ENCODE data around the gene MOB3B.

The MOB3B gene

DNA sequence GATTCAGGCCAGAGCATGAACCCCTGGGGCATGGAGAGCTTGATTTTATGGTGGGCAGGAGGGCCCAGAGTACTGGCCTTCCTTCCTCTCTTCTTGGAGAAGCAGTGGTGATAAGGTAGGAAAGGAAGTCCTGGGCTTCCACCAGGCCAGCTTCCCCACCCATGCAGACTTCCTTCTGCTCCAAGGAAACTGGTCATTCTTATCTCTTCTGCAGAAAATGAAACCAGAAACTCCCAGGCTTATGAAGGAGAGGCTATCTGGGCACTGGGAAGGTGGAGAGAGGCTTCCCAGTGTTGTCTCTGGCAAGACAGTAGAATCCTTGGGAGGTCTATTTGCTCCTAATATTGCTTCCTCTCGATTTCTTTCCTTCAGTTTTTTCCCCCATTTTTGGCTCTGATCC is 122.1 kb downstream of the MOB3B start:
- peak; percentile 36 for ATAC-seq
- TF ChIP-seq, protein P1, sequence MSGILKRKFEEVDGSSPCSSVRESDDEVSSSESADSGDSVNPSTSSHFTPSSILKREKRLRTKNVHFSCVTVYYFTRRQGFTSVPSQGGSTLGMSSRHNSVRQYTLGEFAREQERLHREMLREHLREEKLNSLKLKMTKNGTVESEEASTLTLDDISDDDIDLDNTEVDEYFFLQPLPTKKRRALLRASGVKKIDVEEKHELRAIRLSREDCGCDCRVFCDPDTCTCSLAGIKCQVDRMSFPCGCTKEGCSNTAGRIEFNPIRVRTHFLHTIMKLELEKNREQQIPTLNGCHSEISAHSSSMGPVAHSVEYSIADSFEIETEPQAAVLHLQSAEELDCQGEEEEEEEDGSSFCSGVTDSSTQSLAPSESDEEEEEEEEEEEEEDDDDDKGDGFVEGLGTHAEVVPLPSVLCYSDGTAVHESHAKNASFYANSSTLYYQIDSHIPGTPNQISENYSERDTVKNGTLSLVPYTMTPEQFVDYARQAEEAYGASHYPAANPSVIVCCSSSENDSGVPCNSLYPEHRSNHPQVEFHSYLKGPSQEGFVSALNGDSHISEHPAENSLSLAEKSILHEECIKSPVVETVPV (CRISPR knock-in tag; IDR thresholded peaks at IDR 0.05), result no peak
- TF ChIP-seq TOX (CRISPR knock-in tag; IDR thresholded peaks at IDR 0.05; ENCODE audit: borderline replicate concordance) (no peak), ISL1 (CRISPR knock-in tag; IDR thresholded peaks at IDR 0.05) (no peak), CREB5 (CRISPR knock-in tag; IDR thresholded peaks at IDR 0.05; ENCODE audit: low read depth) (no peak), TCF4 (CRISPR knock-in tag; IDR thresholded peaks at IDR 0.05; ENCODE audit: borderline replicate concordance) (no peak), ZFP30 (CRISPR knock-in tag; IDR thresholded peaks at IDR 0.05) (no peak), POU6F1 (CRISPR knock-in tag; IDR thresholded peaks at IDR 0.05; ENCODE audit: borderline replicate concordance, low read depth) (no peak), ARNTL (CRISPR knock-in tag; IDR thresholded peaks at IDR 0.05; ENCODE audit: borderline replicate concordance, low read depth) (no peak), RARB (CRISPR knock-in tag; IDR thresholded peaks at IDR 0.05) (no peak), PPARA (CRISPR knock-in tag; IDR thresholded peaks at IDR 0.05; ENCODE audit: borderline replicate concordance) (no peak), CSDC2 (CRISPR knock-in tag; IDR thresholded peaks at IDR 0.05) (no peak), ZFP3 (CRISPR knock-in tag; IDR thresholded peaks at IDR 0.05) (no peak), SNAI2 (CRISPR knock-in tag; IDR thresholded peaks at IDR 0.05) (no peak), BACH2 (CRISPR knock-in tag; IDR thresholded peaks at IDR 0.05; ENCODE audit: borderline replicate concordance) (no peak), OSR1 (CRISPR knock-in tag; IDR thresholded peaks at IDR 0.05) (no peak), ZC3H10 (CRISPR knock-in tag; IDR thresholded peaks at IDR 0.05) (no peak), ESRRG (CRISPR knock-in tag; IDR thresholded peaks at IDR 0.05) (no peak)
- TF ChIP-seq, protein P2, sequence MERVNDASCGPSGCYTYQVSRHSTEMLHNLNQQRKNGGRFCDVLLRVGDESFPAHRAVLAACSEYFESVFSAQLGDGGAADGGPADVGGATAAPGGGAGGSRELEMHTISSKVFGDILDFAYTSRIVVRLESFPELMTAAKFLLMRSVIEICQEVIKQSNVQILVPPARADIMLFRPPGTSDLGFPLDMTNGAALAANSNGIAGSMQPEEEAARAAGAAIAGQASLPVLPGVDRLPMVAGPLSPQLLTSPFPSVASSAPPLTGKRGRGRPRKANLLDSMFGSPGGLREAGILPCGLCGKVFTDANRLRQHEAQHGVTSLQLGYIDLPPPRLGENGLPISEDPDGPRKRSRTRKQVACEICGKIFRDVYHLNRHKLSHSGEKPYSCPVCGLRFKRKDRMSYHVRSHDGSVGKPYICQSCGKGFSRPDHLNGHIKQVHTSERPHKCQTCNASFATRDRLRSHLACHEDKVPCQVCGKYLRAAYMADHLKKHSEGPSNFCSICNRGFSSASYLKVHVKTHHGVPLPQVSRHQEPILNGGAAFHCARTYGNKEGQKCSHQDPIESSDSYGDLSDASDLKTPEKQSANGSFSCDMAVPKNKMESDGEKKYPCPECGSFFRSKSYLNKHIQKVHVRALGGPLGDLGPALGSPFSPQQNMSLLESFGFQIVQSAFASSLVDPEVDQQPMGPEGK (CRISPR knock-in tag; IDR thresholded peaks at IDR 0.05; ENCODE audit: borderline replicate concordance), result no peak

DNA sequence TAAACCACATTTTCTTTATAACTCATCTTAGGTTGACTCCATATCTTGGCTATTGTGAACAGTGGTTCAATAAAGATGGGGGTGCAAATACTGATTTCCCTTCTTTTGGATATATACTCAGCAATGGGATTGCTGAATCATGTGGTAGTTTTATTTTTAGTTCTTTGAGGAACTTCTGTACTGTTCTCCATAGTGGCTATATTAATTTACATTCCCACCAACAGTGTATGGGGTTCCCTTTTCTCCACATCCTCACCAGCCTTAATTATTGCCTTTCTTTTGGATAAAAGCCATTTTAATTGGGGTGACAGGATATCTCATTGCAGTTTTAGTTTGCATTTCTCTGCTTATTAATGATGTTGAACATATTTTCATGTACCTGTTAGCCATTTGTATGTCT is 125.0 kb downstream of the MOB3B start:
- no peak for ATAC-seq
- no peak for TF ChIP-seq CSDC2 (CRISPR knock-in tag; IDR thresholded peaks at IDR 0.05)
- TF ChIP-seq, protein P2 (CRISPR knock-in tag; IDR thresholded peaks at IDR 0.05; ENCODE audit: borderline replicate concordance), result no peak
- no peak for TF ChIP-seq ESRRG (CRISPR knock-in tag; IDR thresholded peaks at IDR 0.05)
- no peak for TF ChIP-seq OSR1 (CRISPR knock-in tag; IDR thresholded peaks at IDR 0.05)
- no peak for TF ChIP-seq ZNF70 (CRISPR knock-in tag; IDR thresholded peaks at IDR 0.05)
- no peak for TF ChIP-seq PPARA (CRISPR knock-in tag; IDR thresholded peaks at IDR 0.05; ENCODE audit: borderline replicate concordance)
- TF ChIP-seq GLIS3 (CRISPR knock-in tag; IDR thresholded peaks at IDR 0.05), result no peak
- no peak for TF ChIP-seq ZNF565 (CRISPR knock-in tag; conservative IDR thresholded peaks at IDR 0.05; ENCODE audit: low read depth)
- TF ChIP-seq RARB (CRISPR knock-in tag; IDR thresholded peaks at IDR 0.05), result no peak
- no peak for TF ChIP-seq CREB5 (CRISPR knock-in tag; IDR thresholded peaks at IDR 0.05; ENCODE audit: low read depth)
- TF ChIP-seq TSHZ2 (CRISPR knock-in tag; IDR thresholded peaks at IDR 0.05), result no peak
- TF ChIP-seq ISL1 (CRISPR knock-in tag; IDR thresholded peaks at IDR 0.05), result no peak
- no peak for TF ChIP-seq TCF4 (CRISPR knock-in tag; IDR thresholded peaks at IDR 0.05; ENCODE audit: borderline replicate concordance)
- TF ChIP-seq ZFP30 (CRISPR knock-in tag; IDR thresholded peaks at IDR 0.05), result no peak
- no peak for TF ChIP-seq POU6F1 (CRISPR knock-in tag; IDR thresholded peaks at IDR 0.05; ENCODE audit: borderline replicate concordance, low read depth)
- TF ChIP-seq ARNTL (CRISPR knock-in tag; IDR thresholded peaks at IDR 0.05; ENCODE audit: borderline replicate concordance, low read depth), result no peak
- TF ChIP-seq TOX (CRISPR knock-in tag; IDR thresholded peaks at IDR 0.05; ENCODE audit: borderline replicate concordance), result no peak
- TF ChIP-seq ZFP3 (CRISPR knock-in tag; IDR thresholded peaks at IDR 0.05), result no peak

All from SK-N-SH treated with all-trans-retinoic acid at 6 μM for 48 hours (cell line).